ENCODE data around the gene SLC24A3. TPM values are rescaled to one million over a fixed set of nuclear protein-coding genes. Genes with fewer than 3 reads are reported as not detected.

The SLC24A3 gene
- total RNA-seq, 1 donor from 2014 or later, result 0.51 TPM

DNA sequence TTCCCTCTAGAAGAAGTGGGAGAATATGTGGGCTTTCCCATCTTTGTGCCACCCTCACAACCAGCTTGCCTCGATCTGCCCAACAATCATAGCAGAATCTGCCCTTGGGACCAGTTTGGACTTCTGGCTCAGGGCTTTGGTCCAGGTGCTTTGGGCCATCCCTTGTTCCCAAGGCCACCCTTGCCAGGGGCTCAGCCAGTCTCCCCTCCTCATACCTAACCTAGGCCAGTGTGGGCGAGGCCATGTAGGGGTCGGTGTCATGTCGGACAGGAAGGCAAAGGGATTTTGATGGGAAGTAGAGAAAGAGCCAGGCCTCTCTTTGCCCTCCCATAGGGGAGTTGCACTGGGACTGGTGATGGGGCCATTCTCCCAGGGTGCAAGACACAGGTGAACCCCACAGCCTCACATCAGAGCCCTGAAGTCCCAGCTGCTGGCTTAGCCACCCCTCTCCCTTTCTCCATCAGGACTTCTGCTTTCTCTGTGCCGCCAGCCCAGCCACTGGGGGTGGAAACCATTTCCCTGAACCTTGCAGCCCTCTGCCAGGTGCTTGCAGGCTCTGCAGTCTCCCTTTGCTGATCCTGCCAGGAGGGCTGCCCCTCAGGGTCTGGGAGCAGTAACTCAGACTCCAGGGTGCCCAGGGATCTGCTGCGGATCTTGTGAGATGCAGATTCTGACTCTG, 60.7 kb downstream of the SLC24A3 start:
- no peak overlapping the region for H3K4me3 Mint-ChIP-seq
- no peak overlapping the region for H3K27ac Mint-ChIP-seq (ENCODE audit: unreplicated experiment)
- H3K9me3 Mint-ChIP-seq, result no peaks in the 10 kb centered on the region
- peaks cover 87% of the 10 kb centered on the region for H3K27me3 Mint-ChIP-seq (ENCODE audit: low read depth)
- H3K4me1 Mint-ChIP-seq, result peaks cover 9% of the 10 kb centered on the region
- no peaks in the 10 kb centered on the region for H3K36me3 Mint-ChIP-seq (ENCODE audit: low read depth)
- TF ChIP-seq, protein P1, sequence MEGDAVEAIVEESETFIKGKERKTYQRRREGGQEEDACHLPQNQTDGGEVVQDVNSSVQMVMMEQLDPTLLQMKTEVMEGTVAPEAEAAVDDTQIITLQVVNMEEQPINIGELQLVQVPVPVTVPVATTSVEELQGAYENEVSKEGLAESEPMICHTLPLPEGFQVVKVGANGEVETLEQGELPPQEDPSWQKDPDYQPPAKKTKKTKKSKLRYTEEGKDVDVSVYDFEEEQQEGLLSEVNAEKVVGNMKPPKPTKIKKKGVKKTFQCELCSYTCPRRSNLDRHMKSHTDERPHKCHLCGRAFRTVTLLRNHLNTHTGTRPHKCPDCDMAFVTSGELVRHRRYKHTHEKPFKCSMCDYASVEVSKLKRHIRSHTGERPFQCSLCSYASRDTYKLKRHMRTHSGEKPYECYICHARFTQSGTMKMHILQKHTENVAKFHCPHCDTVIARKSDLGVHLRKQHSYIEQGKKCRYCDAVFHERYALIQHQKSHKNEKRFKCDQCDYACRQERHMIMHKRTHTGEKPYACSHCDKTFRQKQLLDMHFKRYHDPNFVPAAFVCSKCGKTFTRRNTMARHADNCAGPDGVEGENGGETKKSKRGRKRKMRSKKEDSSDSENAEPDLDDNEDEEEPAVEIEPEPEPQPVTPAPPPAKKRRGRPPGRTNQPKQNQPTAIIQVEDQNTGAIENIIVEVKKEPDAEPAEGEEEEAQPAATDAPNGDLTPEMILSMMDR (conservative IDR thresholded peaks at IDR 0.05), result no peak
- no peak for DNase-seq (ENCODE audit: low read depth, low spot score)

DNA sequence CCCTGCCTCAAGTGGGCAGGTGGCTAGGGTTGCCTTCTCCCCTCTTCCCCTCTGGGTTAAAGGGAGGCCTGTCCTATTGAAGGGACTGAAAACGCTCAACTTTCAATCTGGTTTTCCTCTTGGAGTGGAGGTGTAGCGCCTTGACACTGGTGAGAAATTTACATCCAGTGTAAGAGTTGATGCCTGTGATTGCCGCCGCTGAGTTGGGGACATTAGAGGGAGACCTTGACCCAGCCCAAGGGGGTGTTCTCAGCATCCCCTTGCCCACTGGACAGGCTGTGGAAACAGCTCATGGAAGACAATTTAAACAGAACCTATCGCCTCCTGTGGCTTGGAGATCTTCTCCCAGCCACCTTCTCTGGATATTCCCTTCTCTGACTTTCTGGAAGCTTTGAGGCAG, 61.6 kb downstream of the SLC24A3 start:
- no peak for DNase-seq (ENCODE audit: low read depth, low spot score)
- Mint-ChIP-seq H3K27ac (ENCODE audit: unreplicated experiment) (no peak overlapping the region), H3K4me3 (no peak overlapping the region), H3K9me3 (no peaks in the 10 kb centered on the region), H3K36me3 (ENCODE audit: low read depth) (no peaks in the 10 kb centered on the region), H3K4me1 (peaks cover 9% of the 10 kb centered on the region), H3K27me3 (ENCODE audit: low read depth) (peaks cover 91% of the 10 kb centered on the region)
- TF ChIP-seq, protein P1 (conservative IDR thresholded peaks at IDR 0.05), result no peak

DNA sequence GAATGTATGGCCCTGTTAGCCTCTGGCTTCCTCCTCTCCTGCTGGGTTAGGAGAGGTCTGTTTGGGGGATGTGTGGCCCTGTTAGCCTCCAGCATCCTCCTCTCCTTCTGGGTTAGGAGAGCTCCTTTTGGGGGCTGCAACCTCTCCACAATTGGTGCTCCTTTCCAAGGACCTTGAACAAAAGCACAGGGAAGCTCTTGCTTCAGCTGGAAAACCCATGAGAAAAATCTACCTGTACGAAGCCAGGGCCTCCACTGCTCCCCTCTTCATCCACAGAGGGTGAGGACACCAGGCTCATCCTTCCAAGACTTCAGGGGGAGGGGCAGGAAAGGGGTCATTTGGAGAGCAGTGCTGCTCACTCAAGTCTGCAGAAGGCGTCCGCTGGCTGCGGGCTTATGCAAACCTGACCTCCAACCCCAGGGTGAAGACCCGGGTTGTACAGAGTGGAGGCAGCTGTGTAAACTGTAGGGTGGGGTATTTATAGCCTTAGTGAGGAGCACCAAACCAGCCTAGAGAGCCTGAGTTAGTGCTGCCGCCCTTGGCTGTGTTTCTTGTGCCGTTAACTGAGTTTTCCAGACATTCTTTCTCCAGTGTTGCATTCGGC, 62.1 kb downstream of the SLC24A3 start:
- TF ChIP-seq, protein P1 (conservative IDR thresholded peaks at IDR 0.05), result no peak
- peak; percentile 12 for DNase-seq (ENCODE audit: low read depth, low spot score)
- Mint-ChIP-seq H3K27me3 (ENCODE audit: low read depth) (peaks cover 94% of the 10 kb centered on the region), H3K4me1 (peaks cover 9% of the 10 kb centered on the region), H3K9me3 (no peaks in the 10 kb centered on the region), H3K36me3 (ENCODE audit: low read depth) (no peaks in the 10 kb centered on the region), H3K4me3 (no peak overlapping the region), H3K27ac (ENCODE audit: unreplicated experiment) (no peak overlapping the region)

DNA sequence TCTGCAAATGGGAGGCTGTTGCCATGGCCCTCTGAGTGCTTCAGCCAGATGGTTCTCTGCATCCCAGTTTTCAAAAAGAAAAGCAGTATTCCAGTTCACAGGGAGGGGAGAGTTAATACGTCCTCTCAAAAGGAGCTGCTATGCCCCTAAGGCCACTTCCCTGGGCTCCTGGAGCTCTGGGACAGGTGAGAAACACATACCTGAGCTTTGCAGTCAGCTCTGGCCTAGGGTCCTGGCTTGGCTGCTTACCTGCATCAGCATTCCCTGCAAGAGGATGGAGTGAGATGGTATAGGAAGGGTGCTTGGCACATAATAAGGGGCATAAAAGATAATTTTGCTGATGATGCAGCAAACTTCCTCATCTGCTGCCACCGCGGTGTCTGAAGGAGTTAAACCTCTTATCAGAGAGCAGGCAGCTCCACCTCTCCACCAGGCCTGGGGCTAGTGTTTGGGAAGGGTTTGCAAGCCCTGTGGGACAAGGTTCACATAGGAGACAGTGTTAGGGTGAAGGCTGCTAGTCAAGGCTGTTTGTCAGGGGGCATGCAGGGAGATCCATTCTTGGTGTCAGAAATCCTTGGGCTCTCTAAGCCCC, 62.7 kb downstream of the SLC24A3 start:
- TF ChIP-seq, protein P1 (conservative IDR thresholded peaks at IDR 0.05), result no peak
- H3K4me1 Mint-ChIP-seq, result peaks cover 9% of the 10 kb centered on the region
- H3K4me3 Mint-ChIP-seq, result no peak overlapping the region
- H3K27me3 Mint-ChIP-seq (ENCODE audit: low read depth), result peaks cover 94% of the 10 kb centered on the region
- no peak overlapping the region for H3K27ac Mint-ChIP-seq (ENCODE audit: unreplicated experiment)
- no peak for DNase-seq (ENCODE audit: low read depth, low spot score)
- H3K9me3 Mint-ChIP-seq, result no peaks in the 10 kb centered on the region
- no peaks in the 10 kb centered on the region for H3K36me3 Mint-ChIP-seq (ENCODE audit: low read depth)

DNA sequence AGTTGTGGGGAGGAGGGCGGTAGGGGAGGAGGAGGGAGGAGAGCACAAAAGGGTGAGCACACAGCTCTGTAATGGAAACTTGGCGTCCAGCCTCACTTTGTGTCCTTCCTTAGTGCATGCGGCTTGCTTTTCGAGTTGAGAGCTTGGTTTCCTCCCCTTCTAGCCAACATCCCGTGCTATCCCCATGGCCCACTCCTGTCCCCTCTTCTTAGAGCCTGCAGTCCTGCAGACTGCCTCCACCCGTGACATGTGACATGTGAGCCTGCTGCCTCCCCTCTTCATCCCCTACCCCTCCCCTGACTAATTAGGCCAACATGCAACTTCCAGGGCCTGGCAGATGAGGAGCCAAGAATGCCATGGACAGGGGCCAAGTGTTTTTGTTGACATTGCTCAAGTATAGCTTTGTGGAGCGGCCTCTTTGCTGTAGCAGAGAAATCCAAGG, 63.2 kb downstream of the SLC24A3 start:
- Mint-ChIP-seq H3K27me3 (ENCODE audit: low read depth) (peaks cover 94% of the 10 kb centered on the region), H3K4me1 (peaks cover 9% of the 10 kb centered on the region), H3K4me3 (no peak overlapping the region), H3K36me3 (ENCODE audit: low read depth) (no peaks in the 10 kb centered on the region), H3K9me3 (no peaks in the 10 kb centered on the region), H3K27ac (ENCODE audit: unreplicated experiment) (no peak overlapping the region)
- TF ChIP-seq, protein P1 (conservative IDR thresholded peaks at IDR 0.05), result no peak
- no peak for DNase-seq (ENCODE audit: low read depth, low spot score)
